AG10803 (cell line): Measurements from ENCODE around the gene NLRP5.
"Not testable (repeated sequence)": the region's sequence is repeated elsewhere in the genome, so short reads cannot be mapped to it uniquely, and the experiment has no call there.

Experiments
- DNase-seq: peaks from one replicate; pipeline ENCODE4 v3.0.0; 2010; ENCODE audit warnings: low read depth
- H3K4me3 ChIP-seq: 2 replicates; pipeline ENCODE4 v1.5.1; 2011; ENCODE audit warnings: mild to moderate bottlenecking, low read length, control low read depth
- CTCF ChIP-seq: conservative IDR thresholded peaks from 2 replicates; pipeline ENCODE4 v1.5.1; 2011; ENCODE audit warnings: mild to moderate bottlenecking, low read length, control low read depth, inconsistent platforms

The NLRP5 gene

GRCh38 chr19:56092685-56093631 lies 106.4 kb downstream of the NLRP5 start:
- no peak for TF ChIP-seq CTCF
- DNase-seq: no peak
- no peak overlapping the region for H3K4me3 ChIP-seq

- DNase-seq: no peak
- no peak for TF ChIP-seq CTCF
- no peak overlapping the region for H3K4me3 ChIP-seq
These were observed 107.9 kb downstream of the NLRP5 start for GRCh38 chr19:56094449-56094848.

GRCh38 chr19:56096665-56097064 lies 110.1 kb downstream of the NLRP5 start:
- H3K4me3 ChIP-seq: no peak overlapping the region
- TF ChIP-seq CTCF: no peak
- no peak for DNase-seq

GRCh38 chr19:56097306-56097705 lies 110.7 kb downstream of the NLRP5 start:
- TF ChIP-seq CTCF: no peak
- H3K4me3 ChIP-seq: no peak overlapping the region
- no peak for DNase-seq

- no peak for TF ChIP-seq CTCF
- no peak overlapping the region for H3K4me3 ChIP-seq
- no peak for DNase-seq
These were observed 111.2 kb downstream of the NLRP5 start for GRCh38 chr19:56097776-56098175.

- not testable (repeated sequence) for DNase-seq, H3K4me3 ChIP-seq
These were observed 111.7 kb downstream of the NLRP5 start for GRCh38 chr19:56098237-56098636.

- DNase-seq: no peak
- TF ChIP-seq CTCF: no peak
- no peak overlapping the region for H3K4me3 ChIP-seq
These were observed 112.4 kb downstream of the NLRP5 start for GRCh38 chr19:56098731-56099568.
